Esophagus squamous epithelium (tissue), 5 donors: ENCODE results near the gene MUCL1. TPM values are rescaled to one million over a fixed set of nuclear protein-coding genes. Genes with fewer than 3 reads are reported as not detected.

Experiments
- DNase-seq: peaks from one replicate; lab custom pipeline; 2025; lab: John Stamatoyannopoulos, UW
- H3K27ac ChIP-seq, 4 donors: fragments of 200-600 bp; sonication (generic); one replicate each; pipeline ENCODE4 v1.5.1; 2016 to 2019; ENCODE audit warnings: mild to moderate bottlenecking in 1 of 4
- H3K27me3 ChIP-seq, 4 donors: fragments of 200-600 bp; sonication (generic); 1 replicate in 3 of 4; 2 replicates in 1 of 4; pipeline versions ENCODE4 v1.5.1 to v1.6.0; 2017 to 2021; ENCODE audit warnings: antibody characterized with exemption in 1 of 4
- H3K36me3 ChIP-seq, 3 donors: fragments of 200-600 bp; sonication (generic); one replicate each; pipeline ENCODE4 v1.5.1; 2016 to 2019
- H3K4me1 ChIP-seq, 3 donors: fragments of 200-600 bp; sonication (generic); one replicate each; pipeline ENCODE4 v1.5.1; 2017 to 2019
- H3K4me3 ChIP-seq, 4 donors: fragments of 200-600 bp; sonication (generic); 1 replicate in 3 of 4; 2 replicates in 1 of 4; pipeline ENCODE4 v1.5.1; 2016 to 2019; ENCODE audit warnings: mild to moderate bottlenecking in 2 of 4, moderate library complexity in 1 of 4
- H3K9me3 ChIP-seq, 3 donors: fragments of 200-600 bp; sonication (generic); one replicate each; pipeline ENCODE4 v1.5.1; 2016 to 2019
- CTCF ChIP-seq, 6 experiments: fragments of 450-650 bp in 4 of 6; fragments of 200-600 bp in 2 of 6; sonication (generic) in 2 of 6; IDR thresholded peaks; one replicate each; pipeline ENCODE4 v1.5.1; 2016 to 2019; ENCODE audit warnings: antibody characterized with exemption in 6 of 6, mild to moderate bottlenecking in 4 of 6, moderate library complexity in 4 of 6
- POLR2A ChIP-seq, 4 donors: fragments of 450-650 bp; IDR thresholded peaks; one replicate each; pipeline ENCODE4 v1.6.1; 2017; ENCODE audit warnings: antibody characterized with exemption in 4 of 4, mild to moderate bottlenecking in 4 of 4, moderate library complexity in 3 of 4
- WGBS, 2 donors: methylation state at CpG; one replicate each; pipeline ENCODE4 v1.1.5; 2018; 5-methylcytosine and 5-hydroxymethylcytosine counted together
- intact Hi-C: fragments of 100-400 bp; cut with DNase I; formaldehyde crosslinking; loops from one replicate; pipeline ENCODE4 v1.15.0; 2022
- total RNA-seq, 4 donors: library from RNA; depleted of rRNA; stranded (reverse); fragments of >200 nt; gene quantifications; one replicate each; pipeline ENCODE4 v1.1.0, GENCODE V29; 2016
- donor health status: DM: yes; HTN: yes; CAD: no.

The MUCL1 gene
- total RNA-seq, 4 donors from 2014 or later = 1.1 TPM; not detected in 3

GRCh38 chr12:54890339-54890738, 36.0 kb downstream of the MUCL1 start:
- WGBS, 2 donors = 83 to 89% methylated on average over 3 of the region's 3 CpGs
- Histone ChIP-seq H3K9me3 (no peaks in the 10 kb centered on the region), H3K27me3 (no peaks in the 10 kb centered on the region), H3K36me3 (no peaks in the 10 kb centered on the region), H3K4me3 (no peak overlapping the region), H3K4me1 (no peaks in the 10 kb centered on the region), H3K27ac (no peak overlapping the region)
- intact Hi-C loops = no loop called here
- DNase-seq = no peak
- TF ChIP-seq POLR2A (IDR thresholded peaks at IDR 0.05) (no peak), CTCF (IDR thresholded peaks at IDR 0.05) (no peak)

- Histone ChIP-seq H3K27me3 (no peaks in the 10 kb centered on the region), H3K36me3 (no peaks in the 10 kb centered on the region), H3K9me3 (no peaks in the 10 kb centered on the region), H3K4me1 (no peaks in the 10 kb centered on the region), H3K27ac (no peak overlapping the region), H3K4me3 (no peak overlapping the region)
- TF ChIP-seq CTCF (IDR thresholded peaks at IDR 0.05) (no peak), POLR2A (IDR thresholded peaks at IDR 0.05) (no peak)
- no peak for DNase-seq
- 38 to 71% methylated on average over 3 of the region's 3 CpGs for WGBS, 2 donors
- intact Hi-C loops = no loop called here
Measured at GRCh38 chr12:54891717-54892478, 37.6 kb downstream of the MUCL1 start.

Other genes starting within 250 kb of the MUCL1 start
- gene LACRT, start 219.6 kb upstream of the MUCL1 start, total RNA-seq = not detected
- gene DCD, start 206.2 kb upstream of the MUCL1 start, total RNA-seq = not detected
- 1 to 10 TPM in 2 of 4 donors, under 1 TPM in 1, not detected in 1; 0.31 to 6.7 (median 2.0) TPM for gene TESPA1, start 130.2 kb downstream of the MUCL1 start, total RNA-seq
- not detected for gene NEUROD4, start 165.5 kb downstream of the MUCL1 start, total RNA-seq